IPS-18c (cell line): Measurements from ENCODE around the gene CTSH.

Experiments used
- H3K4me3 ChIP-seq: 2 replicates; pipeline ENCODE4 v1.7.0; 2013; ENCODE audit warnings: low read depth, mild to moderate bottlenecking, low read length, moderate library complexity; ENCODE audit not compliant: insufficient read depth
- H3K9me3 ChIP-seq: one replicate; pipeline ENCODE4 v1.6.1; 2013; ENCODE audit warnings: mild to moderate bottlenecking, low read length, moderate library complexity; ENCODE audit not compliant: control insufficient read depth, insufficient read depth

CTSH gene

DNA sequence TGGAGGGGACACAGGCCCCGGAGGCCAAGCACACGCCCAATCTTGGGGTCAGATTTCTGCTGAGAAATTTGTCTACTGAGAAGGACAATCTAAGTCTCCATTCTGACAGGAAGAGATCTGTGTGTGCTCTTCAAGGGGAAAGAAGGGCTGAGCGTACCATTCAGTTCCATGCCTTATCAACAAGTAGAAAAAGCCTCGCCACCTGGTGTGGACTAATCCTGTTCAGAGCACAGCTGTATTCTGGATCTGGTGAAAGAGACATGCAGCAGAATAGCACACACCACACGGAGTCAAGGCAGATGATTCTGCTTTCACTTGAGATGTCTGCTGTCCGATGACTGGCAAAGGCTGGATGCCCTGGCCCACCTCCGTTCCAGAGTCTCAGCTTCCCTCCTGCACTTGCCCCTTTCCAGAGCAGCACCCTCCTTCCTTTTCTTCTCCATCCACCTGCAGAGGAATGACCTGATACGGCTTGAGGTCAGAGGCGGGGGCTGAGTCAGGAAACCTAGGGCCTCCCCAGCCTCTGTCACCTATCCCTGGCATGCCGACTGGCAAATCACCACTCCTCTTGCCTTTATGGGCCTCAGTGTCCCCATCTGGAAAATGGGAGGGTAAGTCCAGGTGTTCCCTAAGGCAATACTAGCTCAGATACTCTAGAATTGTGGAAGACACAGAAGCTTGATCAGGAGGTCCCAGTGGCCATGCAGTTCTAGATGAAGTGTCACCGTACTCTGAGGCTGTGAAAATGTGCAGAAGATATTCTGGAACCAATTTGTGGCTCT lies 36.9 kb upstream of the CTSH start:
- Histone ChIP-seq H3K9me3 (no peaks in the 10 kb centered on the region), H3K4me3 (no peak overlapping the region)

DNA sequence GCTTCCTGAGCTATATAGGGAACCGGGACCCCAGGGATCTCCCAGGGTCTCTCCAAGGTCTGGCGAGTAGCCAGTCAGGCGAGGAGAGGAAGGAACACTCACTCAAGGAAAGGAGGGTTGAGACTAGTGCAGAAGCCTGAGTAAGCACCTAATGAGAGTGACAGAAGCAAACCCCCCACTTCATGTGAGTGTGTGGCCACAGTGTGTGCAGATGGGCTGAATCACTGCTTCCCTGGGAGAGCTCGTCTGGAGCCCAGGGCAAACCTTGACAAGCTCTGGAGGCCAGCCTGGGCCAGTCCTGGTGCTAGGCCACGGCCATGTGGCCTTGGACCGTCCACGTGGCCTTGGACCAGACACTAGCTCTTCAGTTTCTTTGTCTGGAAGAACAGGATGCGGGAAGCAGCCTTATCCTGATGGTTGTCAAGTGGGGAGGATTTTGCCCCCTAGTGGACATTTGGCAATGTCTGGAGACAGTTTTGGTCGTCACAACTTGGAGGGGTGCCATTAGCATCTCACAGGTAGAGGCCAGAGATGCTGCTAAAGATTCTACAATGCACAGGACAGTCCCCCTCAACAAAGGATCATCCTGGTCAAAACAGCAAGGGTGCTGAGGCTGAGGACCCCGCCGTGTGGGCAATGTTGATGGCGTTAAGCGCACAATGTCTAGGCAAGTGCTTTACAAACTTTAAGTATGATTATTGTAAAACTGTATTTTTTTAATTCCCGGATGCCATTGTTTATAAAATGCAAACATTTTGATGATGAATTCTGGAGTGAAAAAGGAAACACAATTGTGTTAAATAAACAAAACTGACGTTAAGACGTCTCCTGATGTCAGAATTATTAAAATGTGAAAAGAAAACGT lies 34.8 kb upstream of the CTSH start:
- Histone ChIP-seq H3K9me3 (no peaks in the 10 kb centered on the region), H3K4me3 (no peak overlapping the region)

DNA sequence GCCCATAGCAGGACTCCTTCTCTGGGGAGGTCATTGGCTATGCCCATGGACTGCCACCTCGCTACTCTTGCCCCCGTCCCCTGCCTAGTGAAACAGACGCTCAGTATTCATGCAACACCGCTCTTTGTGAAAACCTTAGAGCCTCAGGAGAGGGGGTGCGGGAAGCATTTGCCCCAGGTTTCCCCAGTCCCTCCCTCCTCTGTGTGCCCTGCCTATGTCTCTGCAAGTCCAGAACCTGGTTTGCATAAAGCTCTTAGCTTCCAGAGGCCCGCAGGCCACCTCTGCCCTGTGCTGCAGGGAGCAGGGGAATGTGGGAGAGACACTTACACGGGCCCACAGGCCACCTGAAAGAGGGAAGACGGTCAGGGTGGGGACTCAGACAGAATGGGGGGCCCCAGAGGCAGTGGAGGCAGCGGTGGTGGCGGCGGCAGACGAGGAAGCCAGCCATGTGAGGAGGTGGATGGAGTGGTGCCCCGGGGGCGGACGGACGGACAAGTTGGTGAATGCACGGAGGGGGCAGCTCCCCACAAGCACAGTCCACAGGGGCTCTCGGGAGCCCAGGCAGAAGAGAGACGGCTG lies 33.8 kb upstream of the CTSH start:
- Histone ChIP-seq H3K9me3 (no peaks in the 10 kb centered on the region), H3K4me3 (no peak overlapping the region)

DNA sequence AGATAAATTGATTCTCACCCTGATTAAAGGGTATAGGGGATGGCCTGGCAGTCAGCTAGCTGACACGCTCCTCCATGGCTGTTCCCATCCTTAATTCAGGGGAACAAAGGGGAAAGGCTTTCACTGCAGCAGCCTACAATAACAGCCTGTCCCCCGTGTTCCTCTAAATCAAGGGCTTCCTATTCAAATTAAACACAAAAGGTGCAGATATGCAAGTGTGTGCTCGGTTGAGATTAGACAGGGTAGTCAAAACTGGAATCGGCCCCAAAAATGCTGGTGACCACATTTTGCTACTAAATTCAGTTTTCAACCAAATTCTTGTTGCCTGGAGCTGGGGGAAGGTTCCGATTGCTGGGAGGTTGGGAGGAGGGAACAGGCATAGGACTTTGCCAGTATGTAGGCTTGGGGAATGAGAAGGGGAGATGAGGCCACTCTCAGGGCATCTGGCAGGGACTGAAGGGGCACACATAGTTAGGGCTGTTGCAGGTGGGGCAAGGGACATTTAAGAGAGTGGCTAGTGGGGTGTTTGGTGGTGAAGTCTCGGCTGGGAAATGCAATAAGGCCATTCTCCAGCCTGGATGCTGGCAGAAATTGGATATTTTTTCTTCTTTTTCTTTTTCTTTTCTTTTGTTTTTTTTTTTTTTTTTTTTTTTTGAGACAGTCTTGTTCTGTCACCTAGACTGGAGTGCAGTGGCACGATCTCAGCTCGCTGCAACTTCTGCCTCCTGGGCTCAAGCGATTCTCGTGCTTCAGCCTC lies 32.9 kb upstream of the CTSH start:
- Histone ChIP-seq H3K4me3 (no peak overlapping the region), H3K9me3 (no peaks in the 10 kb centered on the region)

DNA sequence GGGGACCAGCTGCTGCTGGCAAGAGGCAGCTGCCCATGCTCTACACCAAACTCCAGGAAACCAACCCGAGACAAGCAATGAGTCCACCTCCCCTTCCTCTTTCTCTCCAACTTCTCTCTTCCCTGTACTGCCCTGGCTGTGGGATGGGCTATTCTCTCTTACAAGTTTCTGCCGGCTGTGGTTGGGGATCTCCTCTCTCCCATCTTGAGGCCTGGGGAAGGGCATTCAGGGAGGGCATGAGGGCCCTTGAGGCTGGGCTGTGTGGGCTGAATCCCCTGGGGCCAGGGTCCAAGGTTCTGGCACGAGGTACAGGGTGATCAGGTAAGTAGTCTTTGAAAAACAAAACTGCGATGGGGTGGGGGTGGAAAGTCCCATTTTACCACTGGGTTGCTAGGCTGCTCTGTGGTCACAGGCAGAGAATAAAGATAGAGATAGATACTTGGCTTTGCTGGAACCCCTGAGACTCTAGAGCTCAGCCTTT lies 32.3 kb upstream of the CTSH start:
- Histone ChIP-seq H3K4me3 (no peak overlapping the region), H3K9me3 (no peaks in the 10 kb centered on the region)

DNA sequence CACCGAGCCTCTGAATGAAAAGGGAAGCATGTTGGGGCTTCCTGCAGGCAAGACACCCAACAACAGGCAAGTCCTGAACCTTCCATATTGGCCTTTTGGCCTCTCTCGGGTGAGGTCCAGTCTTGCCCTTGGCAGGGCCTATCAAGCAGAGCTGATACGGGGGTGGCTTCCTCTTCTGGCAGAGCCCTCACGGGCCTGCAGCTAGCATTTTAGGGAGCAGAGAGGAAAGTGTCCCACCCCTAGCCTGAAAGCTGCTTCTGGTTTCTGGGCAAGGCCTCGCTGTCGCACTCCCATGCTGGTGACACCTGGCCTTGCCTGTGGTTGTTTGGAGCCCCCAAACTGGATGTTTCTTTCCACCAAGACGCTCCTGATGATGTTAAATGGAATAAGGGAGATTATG lies 31.8 kb upstream of the CTSH start:
- no peaks in the 10 kb centered on the region for H3K9me3 ChIP-seq
- no peak overlapping the region for H3K4me3 ChIP-seq

DNA sequence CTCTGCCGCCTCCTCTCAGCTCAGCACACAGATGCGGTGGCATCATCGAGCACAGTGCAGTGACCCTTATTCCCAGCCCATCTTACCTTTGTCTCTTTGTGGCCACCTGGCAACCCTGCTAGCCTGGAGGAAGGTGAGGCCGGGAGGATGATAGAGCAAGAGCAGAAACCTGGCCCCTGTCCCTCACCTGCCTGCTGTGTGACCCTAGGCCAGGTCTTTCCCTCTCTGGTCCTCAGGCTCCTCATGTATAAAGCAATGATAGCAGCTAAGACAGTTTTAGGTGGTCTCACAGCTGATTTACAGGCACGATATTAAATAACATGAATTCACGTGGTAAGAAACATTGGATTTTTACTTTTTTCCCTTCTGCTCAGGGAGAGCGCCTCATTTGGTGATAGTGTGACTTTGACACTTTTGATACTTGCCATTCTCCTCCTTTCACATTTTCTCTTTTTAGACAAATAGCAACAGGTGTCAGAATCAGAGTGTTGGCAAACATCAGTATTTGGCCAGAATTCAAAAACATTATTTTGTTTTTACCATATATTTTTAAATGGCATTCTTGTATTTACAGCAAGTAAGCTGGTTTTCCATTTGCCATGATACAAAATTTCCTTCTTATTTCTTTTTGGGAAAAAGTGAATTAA lies 29.5 kb upstream of the CTSH start:
- H3K9me3 ChIP-seq, result no peaks in the 10 kb centered on the region

DNA sequence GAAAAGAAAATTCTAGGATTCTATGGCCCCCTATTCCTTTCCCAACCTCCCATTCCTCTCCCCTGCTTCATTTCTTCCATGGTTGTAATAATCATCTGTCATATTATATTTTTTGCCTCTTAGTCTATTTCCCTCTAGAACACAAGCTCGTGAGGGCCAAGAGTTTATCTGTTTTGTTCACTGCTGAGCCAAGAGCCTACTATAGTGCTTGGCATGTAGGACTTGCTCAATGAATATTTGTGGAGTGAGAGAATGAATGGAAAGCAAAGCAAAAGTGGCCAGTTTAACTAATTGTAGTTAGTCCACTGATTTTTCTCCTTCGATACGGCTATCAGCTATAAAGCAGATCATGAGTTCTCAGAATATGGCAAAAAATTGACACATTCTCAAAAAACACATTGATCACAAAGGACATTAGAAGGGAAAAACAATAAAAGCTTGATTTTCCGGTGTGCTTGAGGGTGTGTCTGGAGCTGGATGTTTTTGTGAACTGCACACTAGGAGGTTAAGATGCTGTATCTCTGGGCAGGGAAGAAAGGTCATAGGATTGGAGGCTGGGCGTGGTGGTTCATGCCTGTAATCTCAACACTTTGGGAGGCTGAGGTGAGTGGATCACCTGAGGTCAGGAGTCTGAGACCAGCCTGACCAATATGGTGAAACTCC lies 25.0 kb upstream of the CTSH start:
- H3K9me3 ChIP-seq, result no peaks in the 10 kb centered on the region
- no peak overlapping the region for H3K4me3 ChIP-seq

More for the DNA sequence above, 29.5 kb upstream of the CTSH start:
- no peak overlapping the region for H3K4me3 ChIP-seq

DNA sequence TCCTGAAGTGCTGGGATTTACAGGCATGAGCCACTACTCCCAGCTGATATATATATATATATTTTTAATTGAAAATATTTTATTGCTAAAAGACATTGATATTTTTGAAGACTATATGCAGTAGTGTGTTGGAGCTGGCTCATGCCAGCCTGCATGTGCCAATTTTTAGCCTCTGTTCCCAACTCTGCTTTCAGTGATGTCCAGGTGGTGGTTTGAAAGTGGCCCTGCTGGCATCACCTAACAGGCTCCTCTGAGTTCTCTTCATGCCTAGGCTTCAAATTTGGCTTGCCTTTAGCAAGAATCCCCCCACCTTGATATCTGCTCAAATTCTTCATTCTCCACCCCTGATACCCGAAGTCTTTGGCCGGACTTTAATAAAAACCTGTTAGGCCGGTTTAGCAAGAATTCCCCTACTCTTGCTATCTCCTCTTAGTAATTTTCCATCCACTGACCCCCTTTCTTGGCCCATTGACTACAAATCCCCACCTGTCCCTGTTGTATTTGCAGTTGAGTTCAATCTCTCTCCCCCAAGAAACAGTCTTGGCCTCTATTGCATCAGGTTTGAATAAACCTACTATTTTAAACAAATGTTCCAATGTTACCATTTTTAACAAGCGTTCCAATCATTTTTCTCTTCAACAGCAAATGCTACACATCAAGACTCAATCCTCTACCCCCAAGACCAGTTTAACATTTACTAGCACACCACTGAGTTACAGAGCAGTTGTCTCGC lies 23.9 kb upstream of the CTSH start:
- H3K9me3 ChIP-seq, result no peaks in the 10 kb centered on the region
- H3K4me3 ChIP-seq, result no peak overlapping the region

DNA sequence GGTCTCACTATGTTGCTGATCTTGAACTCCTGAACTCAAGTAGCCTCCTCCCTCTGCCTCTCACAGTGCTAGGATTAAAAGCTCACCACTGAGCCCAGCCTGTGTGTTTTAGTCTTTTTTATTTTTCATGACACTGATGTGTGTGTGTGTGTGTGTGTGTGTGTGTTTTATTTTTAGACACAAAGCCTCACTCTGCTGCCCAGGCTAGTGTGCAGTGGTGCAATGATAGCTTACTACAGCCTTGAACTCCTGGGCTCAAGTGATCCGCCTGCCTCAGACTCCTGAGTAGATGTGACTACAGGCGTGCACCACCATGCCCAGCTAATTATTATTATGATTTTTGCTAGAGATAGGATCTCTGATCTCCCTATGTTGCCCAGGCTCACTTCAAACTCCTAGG lies 23.3 kb upstream of the CTSH start:
- Histone ChIP-seq H3K4me3 (no peak overlapping the region), H3K9me3 (no peaks in the 10 kb centered on the region)

DNA sequence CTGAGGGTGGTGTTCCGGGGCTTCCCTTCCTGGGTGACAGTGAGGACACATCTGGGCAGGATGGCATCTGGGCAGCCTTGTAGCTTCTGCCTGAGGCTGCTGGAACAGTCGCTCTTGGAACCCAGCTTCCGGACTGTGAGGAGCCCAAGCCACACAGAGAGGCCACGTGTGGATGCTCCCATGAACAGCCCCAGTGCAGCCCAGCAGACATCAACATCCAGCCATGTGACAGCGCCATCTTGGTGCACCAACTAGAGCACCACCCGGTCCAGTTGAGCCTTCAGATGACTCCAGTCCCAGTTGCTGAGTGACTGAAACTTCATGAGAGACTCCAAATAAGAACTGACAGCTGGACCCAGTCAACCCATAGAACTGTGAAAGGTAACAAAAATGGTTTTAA lies 15.5 kb upstream of the CTSH start:
- H3K9me3 ChIP-seq, result no peaks in the 10 kb centered on the region
- no peak overlapping the region for H3K4me3 ChIP-seq

DNA sequence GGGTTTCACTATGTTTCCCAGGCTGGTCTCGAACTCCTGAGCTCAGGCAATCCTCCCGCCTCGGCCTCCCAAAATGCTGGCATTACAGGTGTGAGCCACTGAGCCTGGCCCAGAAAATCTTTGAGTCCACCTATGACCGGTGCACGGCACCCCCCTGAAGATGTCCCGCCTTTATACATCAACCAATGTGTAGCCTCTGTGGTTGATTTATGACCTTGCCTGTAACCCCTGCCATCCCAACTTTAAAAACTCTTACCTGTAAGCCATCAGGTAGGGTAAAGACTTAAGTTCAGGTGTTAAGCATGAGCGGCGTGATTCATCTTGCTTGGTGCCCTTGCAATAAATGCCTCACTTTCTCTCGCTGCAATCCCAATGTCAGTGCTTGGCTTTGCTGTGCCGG lies 14.5 kb upstream of the CTSH start:
- no peak overlapping the region for H3K4me3 ChIP-seq
- H3K9me3 ChIP-seq, result peaks cover under 1% of the 10 kb centered on the region

DNA sequence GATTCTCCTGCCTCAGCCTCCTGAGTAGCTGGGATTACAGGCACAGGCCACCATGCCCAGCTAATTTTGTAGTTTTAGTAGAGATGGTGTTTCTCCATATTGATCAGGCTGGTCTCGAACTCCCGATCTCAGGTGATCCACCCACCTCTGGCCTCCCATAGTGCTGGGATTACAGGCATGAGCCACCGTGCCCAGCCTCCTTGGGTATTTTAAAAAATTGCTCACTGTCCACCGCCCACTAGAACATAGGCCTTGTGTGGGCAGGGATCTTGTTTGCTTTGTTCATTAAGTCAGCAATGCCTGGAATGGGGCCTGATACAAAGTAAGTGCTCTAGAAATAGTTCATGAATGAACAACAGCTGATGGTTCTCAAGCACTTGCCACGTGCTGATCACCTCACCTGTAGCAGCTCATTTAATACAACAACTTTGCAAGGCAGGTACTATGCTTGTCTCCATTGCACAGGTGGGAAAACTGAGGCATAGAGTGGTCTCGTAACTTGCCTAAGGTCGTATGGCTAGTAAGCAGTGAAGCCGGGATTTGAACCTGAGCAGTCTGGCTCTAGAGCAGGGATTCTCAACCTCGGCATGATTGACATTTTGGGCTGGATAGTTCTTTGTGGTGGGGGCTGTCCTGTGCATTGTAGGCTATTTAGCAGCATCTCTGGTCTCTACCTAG lies 12.7 kb upstream of the CTSH start:
- no peak overlapping the region for H3K4me3 ChIP-seq
- peaks cover 2% of the 10 kb centered on the region for H3K9me3 ChIP-seq

DNA sequence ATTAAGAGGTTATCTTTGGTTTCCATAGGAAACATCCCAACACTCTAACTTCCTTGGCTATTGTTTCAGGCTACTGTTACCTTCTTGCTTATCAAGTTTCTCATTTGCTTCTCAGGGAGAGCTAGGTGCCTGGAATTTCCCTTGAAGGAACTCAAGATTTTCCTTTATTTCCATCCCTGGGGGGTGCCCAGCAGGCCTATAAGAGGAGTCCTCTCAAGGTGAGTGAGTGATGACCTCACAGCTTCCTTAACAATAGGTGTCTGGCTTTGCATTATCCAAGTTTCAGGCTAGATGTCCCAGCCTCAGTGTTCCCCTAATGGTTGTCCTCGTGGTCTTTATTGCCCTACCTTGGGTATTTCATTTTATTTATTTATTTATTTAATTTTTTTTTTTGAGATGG lies 12.1 kb upstream of the CTSH start:
- Histone ChIP-seq H3K9me3 (peaks cover 2% of the 10 kb centered on the region), H3K4me3 (no peak overlapping the region)

DNA sequence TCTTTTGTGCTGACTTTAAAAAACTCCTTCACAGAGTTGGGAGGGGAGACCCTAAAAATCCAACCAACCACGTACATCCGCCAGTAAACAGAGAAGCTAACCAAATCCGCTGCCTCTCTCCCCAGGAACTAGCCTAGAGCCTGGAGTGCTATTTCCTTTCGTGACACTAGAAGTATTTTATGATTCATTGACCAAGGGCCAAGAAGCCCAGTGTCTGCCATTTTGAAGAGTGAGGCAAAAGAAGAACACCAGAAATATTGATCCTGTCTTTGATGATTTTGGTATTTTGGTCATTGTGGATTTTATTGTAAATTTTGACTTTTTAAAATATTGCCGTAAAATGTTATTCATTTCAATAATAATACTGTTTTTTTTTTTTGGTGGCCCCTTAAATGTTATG lies 10.5 kb upstream of the CTSH start:
- no peak overlapping the region for H3K4me3 ChIP-seq

More for the DNA sequence above, 10.5 kb upstream of the CTSH start:
- peaks cover 2% of the 10 kb centered on the region for H3K9me3 ChIP-seq
